ENCODE results near the gene HEPH. TPM values are rescaled to one million over a fixed set of nuclear protein-coding genes. Genes with fewer than 3 reads are reported as not detected.
"Not testable (repeated sequence)": the region's sequence is repeated elsewhere in the genome, so short reads cannot be mapped to it uniquely, and the experiment has no call there.

Gene HEPH, protein sequence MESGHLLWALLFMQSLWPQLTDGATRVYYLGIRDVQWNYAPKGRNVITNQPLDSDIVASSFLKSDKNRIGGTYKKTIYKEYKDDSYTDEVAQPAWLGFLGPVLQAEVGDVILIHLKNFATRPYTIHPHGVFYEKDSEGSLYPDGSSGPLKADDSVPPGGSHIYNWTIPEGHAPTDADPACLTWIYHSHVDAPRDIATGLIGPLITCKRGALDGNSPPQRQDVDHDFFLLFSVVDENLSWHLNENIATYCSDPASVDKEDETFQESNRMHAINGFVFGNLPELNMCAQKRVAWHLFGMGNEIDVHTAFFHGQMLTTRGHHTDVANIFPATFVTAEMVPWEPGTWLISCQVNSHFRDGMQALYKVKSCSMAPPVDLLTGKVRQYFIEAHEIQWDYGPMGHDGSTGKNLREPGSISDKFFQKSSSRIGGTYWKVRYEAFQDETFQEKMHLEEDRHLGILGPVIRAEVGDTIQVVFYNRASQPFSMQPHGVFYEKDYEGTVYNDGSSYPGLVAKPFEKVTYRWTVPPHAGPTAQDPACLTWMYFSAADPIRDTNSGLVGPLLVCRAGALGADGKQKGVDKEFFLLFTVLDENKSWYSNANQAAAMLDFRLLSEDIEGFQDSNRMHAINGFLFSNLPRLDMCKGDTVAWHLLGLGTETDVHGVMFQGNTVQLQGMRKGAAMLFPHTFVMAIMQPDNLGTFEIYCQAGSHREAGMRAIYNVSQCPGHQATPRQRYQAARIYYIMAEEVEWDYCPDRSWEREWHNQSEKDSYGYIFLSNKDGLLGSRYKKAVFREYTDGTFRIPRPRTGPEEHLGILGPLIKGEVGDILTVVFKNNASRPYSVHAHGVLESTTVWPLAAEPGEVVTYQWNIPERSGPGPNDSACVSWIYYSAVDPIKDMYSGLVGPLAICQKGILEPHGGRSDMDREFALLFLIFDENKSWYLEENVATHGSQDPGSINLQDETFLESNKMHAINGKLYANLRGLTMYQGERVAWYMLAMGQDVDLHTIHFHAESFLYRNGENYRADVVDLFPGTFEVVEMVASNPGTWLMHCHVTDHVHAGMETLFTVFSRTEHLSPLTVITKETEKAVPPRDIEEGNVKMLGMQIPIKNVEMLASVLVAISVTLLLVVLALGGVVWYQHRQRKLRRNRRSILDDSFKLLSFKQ
- total RNA-seq: 1 to 10 TPM; 2.8 to 9.8 (median 8.8) TPM

GRCh38 chrX:66163849-66164411 lies at the start of gene HEPH:
Gene HEPH, plus strand, starts transcription at chrX:66164247. Its CDS starts 6,324 bp downstream, at chrX:66170571.
- Histone ChIP-seq H3K9me3 (no peaks in the 10 kb centered on the region), H3K36me3 (no peaks in the 10 kb centered on the region), H3K27ac (peak within 1 kb of the TSS; percentile 41), H3K4me3 (peak within 1 kb of the TSS; percentile 29), H3K4me1 (no peaks in the 10 kb centered on the region), H3K27me3 (no peaks in the 10 kb centered on the region)
- WGBS: 70% methylated on average over 3 of the region's 3 CpGs
- no peak for TF ChIP-seq POLR2A (IDR thresholded peaks at IDR 0.05)
- no peak for TF ChIP-seq POLR2AphosphoS5 (IDR thresholded peaks at IDR 0.05)
- TF ChIP-seq CTCF (IDR thresholded peaks at IDR 0.05): no peak
- no peak for TF ChIP-seq EP300 (IDR thresholded peaks at IDR 0.05)
- no peak for DNase-seq (ENCODE audit: low spot score in 2 of 2)

- not testable (repeated sequence) for H3K9me3 ChIP-seq; H3K4me3 ChIP-seq; DNase-seq (ENCODE audit: low spot score in 2 of 2); H3K27ac ChIP-seq; H3K4me1 ChIP-seq; H3K27me3 ChIP-seq; H3K36me3 ChIP-seq
- 96% methylated on average over 6 of the region's 6 CpGs for WGBS
Observed at GRCh38 chrX:66118722-66119121, 45.3 kb upstream of the HEPH start.

- H3K27ac ChIP-seq; H3K4me3 ChIP-seq; DNase-seq (ENCODE audit: low spot score in 2 of 2); H3K27me3 ChIP-seq; H3K36me3 ChIP-seq; H3K9me3 ChIP-seq; H3K4me1 ChIP-seq: not testable (repeated sequence)
- 97% methylated on average over 2 of the region's 2 CpGs for WGBS
Observed at GRCh38 chrX:66121354-66121753, 42.7 kb upstream of the HEPH start.

DNA sequence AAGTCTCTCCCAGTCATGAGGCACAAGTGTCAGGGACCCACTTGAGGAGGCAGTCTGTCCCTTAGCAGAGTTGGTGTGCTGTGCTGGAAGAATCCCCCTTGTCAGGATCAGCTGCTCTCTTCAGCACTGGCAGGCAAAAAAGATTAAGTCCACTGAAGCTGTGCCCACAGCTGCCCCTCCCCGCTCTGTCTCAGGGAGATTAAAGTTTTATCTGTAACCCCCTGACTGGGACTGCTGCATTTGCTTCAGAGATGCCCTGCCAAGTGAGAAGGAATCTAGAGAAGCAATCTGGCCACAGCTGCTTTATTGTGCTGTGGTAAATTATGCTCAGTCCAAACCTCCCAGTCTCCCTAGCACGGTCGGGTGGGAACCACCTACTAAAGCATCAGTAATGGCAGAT lies 37.4 kb upstream of the HEPH start:
- H3K36me3 ChIP-seq: no peaks in the 10 kb centered on the region
- no peaks in the 10 kb centered on the region for H3K4me1 ChIP-seq
- no peak for DNase-seq (ENCODE audit: low spot score in 2 of 2)
- WGBS: 87% methylated on average over 3 of the region's 3 CpGs
- TF ChIP-seq CTCF (IDR thresholded peaks at IDR 0.05) (no peak), EP300 (IDR thresholded peaks at IDR 0.05) (no peak), POLR2AphosphoS5 (IDR thresholded peaks at IDR 0.05) (no peak), POLR2A (IDR thresholded peaks at IDR 0.05) (no peak)
- no peaks in the 10 kb centered on the region for H3K27me3 ChIP-seq
- H3K27ac ChIP-seq: no peak overlapping the region
- no peaks in the 10 kb centered on the region for H3K9me3 ChIP-seq
- H3K4me3 ChIP-seq: no peak overlapping the region

DNA sequence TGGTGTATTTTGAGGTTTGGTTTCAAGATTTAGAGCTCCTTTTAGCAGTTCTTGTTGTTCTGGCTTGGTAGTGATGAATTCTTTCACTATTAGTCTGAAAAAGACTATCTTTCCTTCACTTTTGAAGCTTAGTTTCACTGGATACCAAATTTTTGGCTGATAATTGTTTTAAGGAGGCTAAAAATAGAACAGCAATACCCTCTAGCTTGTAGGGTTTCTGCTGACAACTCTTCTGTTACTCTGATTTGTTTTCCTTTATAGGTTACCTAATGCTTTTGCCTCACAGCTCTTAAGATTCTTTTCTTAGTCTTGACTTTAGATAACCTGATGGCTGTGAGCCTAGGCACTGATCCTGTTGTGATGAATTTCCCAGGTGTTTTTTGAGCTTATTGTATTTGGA lies 33.6 kb upstream of the HEPH start:
- no peak overlapping the region for H3K27ac ChIP-seq
- DNase-seq (ENCODE audit: low spot score in 2 of 2): no peak
- no peaks in the 10 kb centered on the region for H3K27me3 ChIP-seq
- no peaks in the 10 kb centered on the region for H3K4me1 ChIP-seq
- H3K9me3 ChIP-seq: no peaks in the 10 kb centered on the region
- H3K36me3 ChIP-seq: no peaks in the 10 kb centered on the region
- H3K4me3 ChIP-seq: no peak overlapping the region
- TF ChIP-seq EP300 (IDR thresholded peaks at IDR 0.05): no peak
- TF ChIP-seq POLR2A (IDR thresholded peaks at IDR 0.05): no peak
- no peak for TF ChIP-seq CTCF (IDR thresholded peaks at IDR 0.05)
- no peak for TF ChIP-seq POLR2AphosphoS5 (IDR thresholded peaks at IDR 0.05)

DNA sequence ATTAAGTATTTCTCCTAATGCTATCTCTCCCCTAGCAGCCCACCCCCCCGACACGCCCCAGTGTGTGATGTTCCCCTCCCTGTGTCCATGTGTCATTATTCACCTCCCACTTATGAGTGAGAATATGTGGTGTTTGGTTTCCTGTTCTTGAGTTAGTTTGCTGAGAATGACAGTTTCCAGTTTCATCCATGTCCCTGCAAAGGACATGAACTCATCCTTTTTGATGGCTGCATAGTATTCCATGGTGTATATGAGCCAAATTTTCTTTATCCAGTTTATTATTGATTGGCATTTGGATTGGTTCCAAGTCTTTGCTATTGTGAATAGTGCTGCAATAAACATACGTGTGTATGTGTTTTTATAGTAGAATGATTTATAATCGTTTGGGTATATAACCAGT lies 28.8 kb upstream of the HEPH start:
- H3K27me3 ChIP-seq; H3K9me3 ChIP-seq; H3K36me3 ChIP-seq; DNase-seq (ENCODE audit: low spot score in 2 of 2); H3K27ac ChIP-seq; H3K4me3 ChIP-seq; H3K4me1 ChIP-seq: not testable (repeated sequence)
- WGBS: 78% methylated on average over 4 of the region's 4 CpGs

Measured in suprapubic skin (tissue), 4 donors.